ENCODE data around the gene ANAPC13.

Gene ANAPC13, protein sequence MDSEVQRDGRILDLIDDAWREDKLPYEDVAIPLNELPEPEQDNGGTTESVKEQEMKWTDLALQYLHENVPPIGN

DNA sequence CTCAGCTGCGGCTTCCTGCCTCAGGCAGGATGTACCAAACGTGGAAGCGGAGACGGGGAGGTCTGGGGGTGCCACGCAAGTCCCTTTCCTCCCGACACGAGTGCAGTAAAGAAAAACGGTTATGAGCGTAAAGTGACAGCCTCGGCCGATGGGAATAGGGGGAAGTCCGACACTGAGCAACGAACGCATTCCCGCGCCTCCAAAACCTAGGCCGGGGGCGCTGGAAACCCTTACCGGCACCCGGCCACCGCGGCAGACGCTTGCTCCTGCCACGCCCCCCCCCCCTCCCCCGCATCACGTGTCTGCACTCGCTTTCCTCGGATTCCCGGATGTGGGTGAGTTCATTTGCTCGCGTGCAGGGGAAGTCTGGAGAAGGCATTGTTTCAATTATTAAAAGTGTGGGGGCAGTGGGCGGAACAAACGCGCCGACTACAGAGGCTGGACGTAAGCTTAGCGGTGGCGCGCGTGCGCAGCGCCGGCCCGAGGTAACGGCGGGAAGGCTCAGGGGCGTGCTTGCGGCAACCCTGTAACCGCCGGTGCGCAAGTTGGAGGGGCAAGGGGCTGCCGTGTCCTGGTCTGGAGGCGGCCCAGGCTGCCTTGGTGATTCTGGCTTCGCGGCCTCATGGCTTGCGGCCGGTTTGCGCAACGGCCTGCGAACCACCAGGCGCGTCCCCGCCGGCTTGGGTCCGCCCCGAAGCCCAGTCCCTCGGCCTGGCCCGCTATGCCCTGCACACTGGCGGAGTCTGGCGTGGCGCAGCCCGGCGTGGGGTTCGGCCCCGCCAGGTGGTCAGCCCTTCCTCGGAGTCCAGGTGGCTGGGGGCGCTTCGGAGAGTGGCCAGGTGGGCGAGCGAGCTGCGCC, at the start of gene ANAPC13, which contains the start of gene CEP63:
Gene ANAPC13, minus strand, starts transcription at position 268 of the 859 bp plus-strand sequence. CDS start 3,081 bp downstream, outside the sequence.
Gene CEP63, plus strand, starts transcription at position 340 of the 859 bp plus-strand sequence. CDS start 9,264 bp downstream, outside the sequence.
- TF ChIP-seq GATA2 (IDR thresholded peaks at IDR 0.05; ENCODE audit: low read depth, low read length) (no peak), GATA3 (IDR thresholded peaks at IDR 0.05; ENCODE audit: low read depth, low read length) (no peak)

- TF ChIP-seq GATA2 (IDR thresholded peaks at IDR 0.05; ENCODE audit: low read depth, low read length) (no peak), GATA3 (IDR thresholded peaks at IDR 0.05; ENCODE audit: low read depth, low read length) (no peak)
These were observed 49.6 kb upstream of the ANAPC13 start for GRCh38 chr3:134535186-134535970.

DNA sequence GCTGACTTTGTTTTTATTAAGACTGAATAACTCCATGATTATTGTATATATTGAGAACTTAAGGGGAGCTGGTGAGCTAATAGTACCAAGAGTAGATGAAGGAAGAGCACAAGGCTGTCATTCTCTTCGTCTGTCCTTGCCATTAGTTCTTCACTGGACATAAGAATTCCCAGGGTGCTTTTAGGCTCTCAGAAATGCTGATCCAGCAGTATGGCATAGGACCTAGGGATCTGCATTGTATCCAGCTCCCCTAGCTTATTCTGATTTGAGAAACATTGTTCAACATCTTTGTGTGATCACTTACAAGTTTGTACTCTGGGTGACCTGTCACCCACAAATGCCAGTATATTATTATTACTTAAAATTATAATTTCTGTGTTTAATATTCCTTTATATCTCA, 47.7 kb upstream of the ANAPC13 start:
- TF ChIP-seq GATA2 (IDR thresholded peaks at IDR 0.05; ENCODE audit: low read depth, low read length) (no peak), GATA3 (IDR thresholded peaks at IDR 0.05; ENCODE audit: low read depth, low read length) (no peak)

DNA sequence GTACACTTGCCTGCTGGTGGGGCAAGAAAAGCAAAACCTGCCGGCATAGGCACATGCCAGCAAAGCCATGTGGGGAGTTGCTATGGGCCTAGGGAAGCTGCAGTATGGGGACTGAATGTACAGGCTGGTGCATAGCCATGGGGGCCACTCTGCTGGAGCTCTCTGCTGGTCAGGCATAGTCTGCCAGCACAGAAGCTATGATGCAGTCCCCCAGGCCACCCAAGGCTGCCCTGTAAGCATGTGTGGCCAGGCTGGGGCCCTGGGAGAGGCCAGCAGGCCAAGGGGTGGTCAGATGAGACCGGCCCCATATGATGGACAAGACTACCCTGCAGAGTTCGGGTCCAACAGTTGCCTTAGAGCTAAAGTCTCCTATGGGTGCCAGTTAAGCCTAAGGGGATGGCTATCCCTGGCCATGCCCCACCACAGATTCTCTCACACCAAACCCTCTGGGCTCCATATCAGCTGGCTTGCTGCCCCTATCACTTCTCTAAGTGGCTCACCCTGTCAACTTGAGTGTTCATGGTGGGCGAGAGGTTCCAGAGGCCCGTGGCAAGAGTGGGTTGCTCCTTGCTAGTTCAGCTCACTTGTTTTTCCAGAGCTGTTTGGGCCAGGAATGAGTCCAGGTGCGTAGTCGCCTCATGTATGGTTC, 41.9 kb upstream of the ANAPC13 start:
- TF ChIP-seq GATA2 (IDR thresholded peaks at IDR 0.05; ENCODE audit: low read depth, low read length) (no peak), GATA3 (IDR thresholded peaks at IDR 0.05; ENCODE audit: low read depth, low read length) (no peak)

- TF ChIP-seq GATA3 (IDR thresholded peaks at IDR 0.05; ENCODE audit: low read depth, low read length) = no peak
- TF ChIP-seq GATA2 (IDR thresholded peaks at IDR 0.05; ENCODE audit: low read depth, low read length) = no peak
These were observed 41.3 kb upstream of the ANAPC13 start for GRCh38 chr3:134527037-134527436.

- TF ChIP-seq GATA2 (IDR thresholded peaks at IDR 0.05; ENCODE audit: low read depth, low read length) = no peak
- no peak for TF ChIP-seq GATA3 (IDR thresholded peaks at IDR 0.05; ENCODE audit: low read depth, low read length)
These were observed 40.5 kb upstream of the ANAPC13 start for GRCh38 chr3:134526319-134526718.

- TF ChIP-seq GATA3 (IDR thresholded peaks at IDR 0.05; ENCODE audit: low read depth, low read length) (no peak), GATA2 (IDR thresholded peaks at IDR 0.05; ENCODE audit: low read depth, low read length) (no peak)
These were observed 39.5 kb upstream of the ANAPC13 start for GRCh38 chr3:134525293-134525692.

GRCh38 chr3:134522541-134522940, 36.8 kb upstream of the ANAPC13 start:
- TF ChIP-seq GATA2 (IDR thresholded peaks at IDR 0.05; ENCODE audit: low read depth, low read length) (no peak), GATA3 (IDR thresholded peaks at IDR 0.05; ENCODE audit: low read depth, low read length) (no peak)

DNA sequence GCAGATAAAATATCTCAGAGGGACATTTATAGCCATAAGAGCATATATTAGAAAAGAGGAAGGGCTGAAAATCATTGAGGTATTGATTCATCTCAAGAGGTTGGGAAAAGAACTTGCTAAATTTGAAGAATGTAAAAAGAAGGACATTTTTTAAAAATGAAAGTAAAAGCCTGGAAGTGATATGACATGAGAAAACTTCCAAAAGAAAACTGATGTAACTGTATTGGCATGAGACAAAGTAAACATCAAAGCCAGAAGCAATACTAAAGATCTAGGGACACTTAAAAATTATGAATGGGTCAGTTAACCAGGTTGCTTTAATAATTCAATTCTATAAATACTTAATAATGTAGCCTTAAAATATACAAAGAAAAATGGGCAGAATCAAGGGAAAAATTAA, 32.0 kb upstream of the ANAPC13 start:
- TF ChIP-seq GATA3 (IDR thresholded peaks at IDR 0.05; ENCODE audit: low read depth, low read length) = no peak
- TF ChIP-seq GATA2 (IDR thresholded peaks at IDR 0.05; ENCODE audit: low read depth, low read length) = no peak

- TF ChIP-seq GATA3 (IDR thresholded peaks at IDR 0.05; ENCODE audit: low read depth, low read length) = no peak
- no peak for TF ChIP-seq GATA2 (IDR thresholded peaks at IDR 0.05; ENCODE audit: low read depth, low read length)
These were observed 31.1 kb upstream of the ANAPC13 start for GRCh38 chr3:134516905-134517304.

GRCh38 chr3:134511500-134511899, 25.7 kb upstream of the ANAPC13 start:
- TF ChIP-seq GATA3 (IDR thresholded peaks at IDR 0.05; ENCODE audit: low read depth, low read length) (no peak), GATA2 (IDR thresholded peaks at IDR 0.05; ENCODE audit: low read depth, low read length) (no peak)

GRCh38 chr3:134505485-134505884, 19.7 kb upstream of the ANAPC13 start:
- no peak for TF ChIP-seq GATA3 (IDR thresholded peaks at IDR 0.05; ENCODE audit: low read depth, low read length)
- TF ChIP-seq GATA2 (IDR thresholded peaks at IDR 0.05; ENCODE audit: low read depth, low read length) = no peak

- TF ChIP-seq GATA3 (IDR thresholded peaks at IDR 0.05; ENCODE audit: low read depth, low read length) (no peak), GATA2 (IDR thresholded peaks at IDR 0.05; ENCODE audit: low read depth, low read length) (no peak)
These were observed 18.3 kb upstream of the ANAPC13 start for GRCh38 chr3:134504132-134504531.

DNA sequence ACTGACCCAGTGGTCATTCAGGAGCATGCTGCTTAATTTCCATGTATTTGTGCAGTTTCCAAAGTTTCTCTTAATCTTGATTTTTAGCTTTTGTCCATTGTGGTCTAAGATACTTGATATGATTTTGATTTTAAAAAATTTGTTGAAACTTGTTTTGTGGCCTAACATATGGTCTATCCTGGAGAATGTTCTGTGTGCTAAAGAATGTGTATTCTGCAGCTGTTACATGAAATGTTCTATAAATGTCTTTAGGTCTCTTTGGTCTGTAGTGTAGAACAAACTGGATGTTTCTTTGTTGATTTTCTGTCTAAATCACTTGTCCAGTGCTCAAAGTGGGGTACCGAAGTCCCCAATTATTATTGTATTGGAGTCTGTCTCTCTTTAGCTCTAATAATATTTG, 17.5 kb upstream of the ANAPC13 start:
- TF ChIP-seq GATA3 (IDR thresholded peaks at IDR 0.05; ENCODE audit: low read depth, low read length) (no peak), GATA2 (IDR thresholded peaks at IDR 0.05; ENCODE audit: low read depth, low read length) (no peak)
